Neural progenitor cell (in vitro differentiated cells): ENCODE results near the gene MSANTD3.

ENCODE experiments used
- CTCF ChIP-seq: fragments of 200-600 bp; sonication (generic); IDR thresholded peaks from 2 replicates; pipeline ENCODE4 v1.5.1; 2017; ENCODE audit warnings: antibody characterized with exemption, mild to moderate bottlenecking
- EZH2 ChIP-seq: fragments of 200-600 bp; sonication (generic); IDR thresholded peaks from 2 replicates; pipeline ENCODE4 v1.6.1; 2017; ENCODE audit warnings: antibody characterized with exemption, mild to moderate bottlenecking, moderate library complexity

GRCh38 chr9:100436571-100436970 lies 9.6 kb downstream of the MSANTD3 start:
- TF ChIP-seq EZH2 (no peak), CTCF (no peak)
